Activated CD8-positive, alpha-beta T cell treated with anti-CD3 and anti-CD28 coated beads for 36 hours (primary cell): ENCODE measurements around the gene ZHX3. TPM values are rescaled to one million over a fixed set of nuclear protein-coding genes. Genes with fewer than 3 reads are reported as not detected.
A peak's percentile ranks its signal among the peaks of the same experiment; 100 is the strongest.

Source experiments
- ATAC-seq: fragments of 200-7000 bp; cut with Tn5 transposase; one replicate; pipeline ENCODE4 v1.10.0; 2021; ENCODE audit warnings: mild to moderate bottlenecking, moderate library complexity
- CTCF ChIA-PET: fragments of 350-600 bp; sonication (Branson Sonifier 250); formaldehyde crosslinking; loops from one replicate; lab custom pipeline; 2021; ENCODE audit warnings: antibody characterized with exemption; lab: Charles Lee
- POLR2A ChIA-PET: fragments of 350-600 bp; sonication (Branson Sonifier 250); formaldehyde crosslinking; loops from one replicate; lab custom pipeline; 2021; ENCODE audit warnings: antibody characterized with exemption; lab: Charles Lee
- DNase-seq: peaks from one replicate; pipeline ENCODE4 v3.0.0-alpha.2; 2020
- H3K27ac Mint-ChIP-seq: one replicate; pipeline ENCODE4 v1.8.0; 2021; ENCODE audit warnings: mild to moderate bottlenecking, mixed read lengths
- H3K27me3 Mint-ChIP-seq: one replicate; pipeline ENCODE4 v1.8.0; 2021; ENCODE audit warnings: mixed read lengths
- H3K36me3 Mint-ChIP-seq: one replicate; pipeline ENCODE4 v1.8.0; 2021; ENCODE audit warnings: low read depth, mixed read lengths
- H3K4me1 Mint-ChIP-seq: one replicate; pipeline ENCODE4 v1.8.0; 2021; ENCODE audit warnings: low read depth, mixed read lengths
- H3K4me3 Mint-ChIP-seq: one replicate; pipeline ENCODE4 v1.8.0; 2021; ENCODE audit warnings: mild to moderate bottlenecking, moderate library complexity, mixed read lengths
- H3K9me3 Mint-ChIP-seq: one replicate; pipeline ENCODE4 v1.8.0; 2021; ENCODE audit warnings: mixed read lengths
- intact Hi-C: fragments of 100-400 bp; cut with micrococcal nuclease; formaldehyde crosslinking; loops from one replicate; pipeline ENCODE4 v1.10.0; 2022
- total RNA-seq, 2 experiments: library from RNA; stranded (reverse); gene quantifications; one replicate each; pipeline ENCODE4 v1.2.3, GENCODE V29; 2021
- TF ChIP-seq, protein P1 (sequence below): fragments of 200-600 bp; IDR thresholded peaks from one replicate; pipeline ENCODE4 v1.8.0; 2022; ENCODE audit warnings: antibody characterized with exemption, mild to moderate bottlenecking

ZHX3 gene
- total RNA-seq, 2 experiments from 2014 or later, result 14.1 to 14.2 TPM

DNA sequence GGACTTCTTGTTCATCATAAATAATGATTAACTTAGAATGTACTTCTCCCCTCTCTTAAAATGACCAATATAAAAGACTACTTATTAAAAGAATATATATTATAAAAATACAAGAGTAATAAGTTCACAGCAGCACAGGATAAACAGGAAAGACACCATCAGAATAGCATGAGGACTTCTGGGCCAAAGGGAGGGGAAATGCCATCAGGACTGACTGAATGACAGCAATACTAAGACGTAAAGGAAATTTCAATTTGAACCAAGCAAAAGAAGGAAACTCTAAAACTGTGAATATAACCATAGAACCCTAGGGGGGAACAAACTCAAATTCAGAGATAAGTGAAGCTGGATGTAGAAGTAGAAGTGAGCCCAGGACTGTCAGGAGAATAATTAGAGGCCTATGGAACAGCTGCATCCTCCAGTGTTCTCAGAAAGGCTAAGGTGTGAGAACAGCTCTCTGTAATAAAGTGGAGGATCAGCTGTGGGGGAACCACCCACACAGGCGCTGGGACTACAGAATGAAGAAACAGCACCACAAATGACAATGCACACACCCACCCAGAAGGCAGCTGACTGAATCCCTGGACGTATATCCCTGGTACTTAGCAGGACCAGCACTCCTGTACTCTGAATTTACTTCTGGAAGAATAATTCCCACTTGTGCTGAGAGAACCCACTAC lies 37.8 kb downstream of the ZHX3 start:
- no peaks in the 10 kb centered on the region for H3K27me3 Mint-ChIP-seq
- intact Hi-C loops, result no loop called here
- POLR2A ChIA-PET, result interaction anchor here (0.6 kb wide), 1 partner anchor 56 kb away, joined by 3 read pairs; no protein-coding TSS in a partner anchor
- H3K4me1 Mint-ChIP-seq, result peaks cover 14% of the 10 kb centered on the region
- ATAC-seq, result no peak
- TF ChIP-seq, protein P1, sequence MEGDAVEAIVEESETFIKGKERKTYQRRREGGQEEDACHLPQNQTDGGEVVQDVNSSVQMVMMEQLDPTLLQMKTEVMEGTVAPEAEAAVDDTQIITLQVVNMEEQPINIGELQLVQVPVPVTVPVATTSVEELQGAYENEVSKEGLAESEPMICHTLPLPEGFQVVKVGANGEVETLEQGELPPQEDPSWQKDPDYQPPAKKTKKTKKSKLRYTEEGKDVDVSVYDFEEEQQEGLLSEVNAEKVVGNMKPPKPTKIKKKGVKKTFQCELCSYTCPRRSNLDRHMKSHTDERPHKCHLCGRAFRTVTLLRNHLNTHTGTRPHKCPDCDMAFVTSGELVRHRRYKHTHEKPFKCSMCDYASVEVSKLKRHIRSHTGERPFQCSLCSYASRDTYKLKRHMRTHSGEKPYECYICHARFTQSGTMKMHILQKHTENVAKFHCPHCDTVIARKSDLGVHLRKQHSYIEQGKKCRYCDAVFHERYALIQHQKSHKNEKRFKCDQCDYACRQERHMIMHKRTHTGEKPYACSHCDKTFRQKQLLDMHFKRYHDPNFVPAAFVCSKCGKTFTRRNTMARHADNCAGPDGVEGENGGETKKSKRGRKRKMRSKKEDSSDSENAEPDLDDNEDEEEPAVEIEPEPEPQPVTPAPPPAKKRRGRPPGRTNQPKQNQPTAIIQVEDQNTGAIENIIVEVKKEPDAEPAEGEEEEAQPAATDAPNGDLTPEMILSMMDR, result no peak
- DNase-seq, result peak; percentile 46
- H3K4me3 Mint-ChIP-seq, result no peak overlapping the region
- no peak overlapping the region for H3K27ac Mint-ChIP-seq
- H3K9me3 Mint-ChIP-seq, result no peaks in the 10 kb centered on the region
- CTCF ChIA-PET, result no interaction called here
- H3K36me3 Mint-ChIP-seq, result no peaks in the 10 kb centered on the region

DNA sequence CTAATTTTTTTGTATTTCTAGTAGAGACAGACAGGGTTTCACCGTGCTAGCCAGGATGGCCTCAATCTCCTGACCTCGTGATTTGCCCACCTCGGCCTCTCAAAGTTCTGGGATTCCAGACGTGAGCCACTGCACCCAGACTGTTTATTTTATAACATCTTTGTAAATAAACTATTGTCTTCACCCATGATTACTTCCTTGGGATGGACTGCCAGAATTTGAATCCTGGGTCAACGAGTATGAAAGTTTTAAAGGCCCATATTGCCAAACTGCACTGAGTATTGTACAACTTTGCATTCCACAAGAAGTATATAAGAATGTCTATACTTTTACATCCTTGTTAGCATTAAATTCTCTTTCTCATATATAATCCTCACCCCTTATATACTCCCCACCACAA lies 38.6 kb downstream of the ZHX3 start:
- CTCF ChIA-PET, result no interaction called here
- H3K4me3 Mint-ChIP-seq, result no peak overlapping the region
- H3K4me1 Mint-ChIP-seq, result peaks cover 16% of the 10 kb centered on the region
- H3K36me3 Mint-ChIP-seq, result no peaks in the 10 kb centered on the region
- TF ChIP-seq, protein P1, result no peak
- ATAC-seq (no peak), DNase-seq (no peak)
- no peak overlapping the region for H3K27ac Mint-ChIP-seq
- no peaks in the 10 kb centered on the region for H3K9me3 Mint-ChIP-seq
- intact Hi-C loops, result no loop called here
- no peaks in the 10 kb centered on the region for H3K27me3 Mint-ChIP-seq
- POLR2A ChIA-PET, result no interaction called here

DNA sequence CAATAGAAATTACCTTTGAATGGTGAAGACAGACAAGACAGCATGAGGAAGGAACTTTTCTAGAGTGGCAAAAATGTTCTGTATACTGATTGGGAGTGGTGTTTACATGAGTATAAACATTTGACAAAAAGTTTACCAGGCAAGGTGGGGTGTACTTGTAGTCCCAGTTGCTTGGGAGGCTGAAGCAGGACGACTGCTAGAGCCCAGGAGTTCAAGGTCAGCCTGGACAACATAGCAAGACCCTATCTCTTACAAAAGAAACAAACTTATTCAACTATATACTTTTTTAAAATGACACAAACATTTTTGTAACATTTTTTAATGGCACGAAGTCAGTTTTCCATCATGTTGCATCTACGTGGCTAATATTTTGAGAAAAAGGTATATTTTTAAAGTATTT lies 40.5 kb downstream of the ZHX3 start:
- H3K9me3 Mint-ChIP-seq, result no peaks in the 10 kb centered on the region
- H3K4me1 Mint-ChIP-seq, result peaks cover 16% of the 10 kb centered on the region
- intact Hi-C loops, result no loop called here
- CTCF ChIA-PET, result no interaction called here
- H3K36me3 Mint-ChIP-seq, result no peaks in the 10 kb centered on the region
- ATAC-seq, result no peak
- DNase-seq, result no peak
- no peak overlapping the region for H3K27ac Mint-ChIP-seq
- no peak overlapping the region for H3K4me3 Mint-ChIP-seq
- no peaks in the 10 kb centered on the region for H3K27me3 Mint-ChIP-seq
- TF ChIP-seq, protein P1, result no peak
- POLR2A ChIA-PET, result no interaction called here

DNA sequence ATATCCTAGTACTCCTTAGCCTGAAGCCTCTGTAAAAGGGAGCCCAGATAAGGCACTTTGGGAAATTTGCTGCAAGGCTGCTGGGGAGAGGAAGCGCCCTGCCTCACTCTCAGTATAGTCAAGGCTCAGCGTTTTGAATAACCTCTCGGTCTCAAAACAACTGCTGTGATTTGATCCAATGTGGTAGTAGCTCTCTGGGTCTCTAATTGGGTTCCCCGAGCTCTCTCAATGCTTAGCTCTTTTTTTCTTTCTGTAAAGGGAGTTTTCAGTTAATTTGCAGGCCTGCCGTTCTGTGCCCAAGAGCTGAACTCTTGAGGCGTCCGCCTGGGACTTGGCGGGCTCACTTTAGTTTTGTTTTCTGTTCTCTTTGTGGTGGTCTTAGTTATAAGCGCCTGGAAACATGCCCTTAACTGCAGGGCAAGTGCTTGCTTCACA lies 41.2 kb downstream of the ZHX3 start:
- Mint-ChIP-seq H3K27ac (no peak overlapping the region), H3K27me3 (no peaks in the 10 kb centered on the region), H3K36me3 (no peaks in the 10 kb centered on the region), H3K9me3 (no peaks in the 10 kb centered on the region), H3K4me3 (peak overlapping the region; percentile 53), H3K4me1 (peaks cover 16% of the 10 kb centered on the region)
- ChIA-PET POLR2A (no interaction called here), CTCF (no interaction called here)
- intact Hi-C loops, result no loop called here
- ATAC-seq, result no peak
- TF ChIP-seq, protein P1, result no peak
- no peak for DNase-seq

DNA sequence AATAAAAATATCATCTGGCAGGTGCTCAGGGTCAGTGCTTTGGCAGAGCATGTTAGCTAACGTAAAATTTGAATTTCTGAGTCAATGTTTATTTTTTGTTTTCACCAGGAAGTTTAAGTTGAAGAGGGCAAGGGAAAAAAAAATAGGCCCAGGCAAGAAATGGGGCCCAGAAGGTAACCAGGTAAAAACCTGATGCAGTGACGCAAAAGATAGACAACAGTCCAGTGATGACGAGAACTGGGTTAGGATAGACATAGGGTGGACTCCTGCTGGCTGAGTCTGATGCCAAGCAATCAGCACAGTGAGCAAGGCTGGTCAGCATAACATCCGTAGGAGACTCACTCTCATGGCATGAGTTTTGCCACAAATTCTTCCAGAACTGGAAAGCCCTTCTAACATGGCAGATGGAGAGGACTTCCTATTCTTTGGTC lies 42.2 kb downstream of the ZHX3 start:
- H3K27me3 Mint-ChIP-seq, result no peaks in the 10 kb centered on the region
- no peak overlapping the region for H3K27ac Mint-ChIP-seq
- POLR2A ChIA-PET, result no interaction called here
- H3K9me3 Mint-ChIP-seq, result no peaks in the 10 kb centered on the region
- no peaks in the 10 kb centered on the region for H3K36me3 Mint-ChIP-seq
- H3K4me3 Mint-ChIP-seq, result no peak overlapping the region
- intact Hi-C loops, result no loop called here
- H3K4me1 Mint-ChIP-seq, result peaks cover 16% of the 10 kb centered on the region
- CTCF ChIA-PET, result interaction anchor here (1.4 kb wide), 1 partner anchor 140 kb away, joined by 5 read pairs; no protein-coding TSS in a partner anchor
- DNase-seq (no peak), ATAC-seq (no peak)
- TF ChIP-seq, protein P1, result no peak
